GM12872 (cell line): Measurements from ENCODE around the gene TGFBR1.

Experiments used
- CTCF ChIP-seq: IDR thresholded peaks from 3 replicates; pipeline ENCODE4 v1.5.1; 2011; ENCODE audit warnings: low read depth, mild to moderate bottlenecking, low read length, moderate library complexity; ENCODE audit not compliant: insufficient read depth

Gene TGFBR1

GRCh38 chr9:99103901-99104458 lies 933 bp upstream of the TGFBR1 start:
- no peak for TF ChIP-seq CTCF

- no peak for TF ChIP-seq CTCF
Measured at GRCh38 chr9:99105152-99106043, 485 bp downstream of the TGFBR1 start.

GRCh38 chr9:99106044-99106375 lies 1.1 kb downstream of the TGFBR1 start:
- no peak for TF ChIP-seq CTCF

GRCh38 chr9:99107421-99107820 lies 2.5 kb downstream of the TGFBR1 start:
- TF ChIP-seq CTCF, result no peak

GRCh38 chr9:99108131-99108530 lies 3.2 kb downstream of the TGFBR1 start:
- TF ChIP-seq CTCF, result no peak

GRCh38 chr9:99109522-99109921 lies 4.6 kb downstream of the TGFBR1 start:
- TF ChIP-seq CTCF, result no peak

GRCh38 chr9:99112750-99113413 lies 8.0 kb downstream of the TGFBR1 start:
- no peak for TF ChIP-seq CTCF
